ENCODE measurements around the gene GPC6.

Gene GPC6

GRCh38 chr13:94345374-94346195 lies 1119.0 kb downstream of the GPC6 start:
- H3K9me3 ChIP-seq (ENCODE audit: insufficient read depth, low read depth, low read length) = no peaks in the 10 kb centered on the region
- peaks cover 0 to 3% of the 10 kb centered on the region in 2 experiments for H3K4me1 ChIP-seq (ENCODE audit: control insufficient read depth in 1 of 2, insufficient read depth in 2 of 2, low read length in 2 of 2)
- peaks cover 2% of the 10 kb centered on the region for H3K79me1 ChIP-seq (ENCODE audit: low read length)
- H3K4me3 ChIP-seq (ENCODE audit: low read depth, low read length) = no peak overlapping the region
- no peak overlapping the region for H4K91ac ChIP-seq (ENCODE audit: low read depth, low read length)
- H4K12ac ChIP-seq (ENCODE audit: low read depth, low read length) = no peak overlapping the region
- no peaks in the 10 kb centered on the region for H3K79me2 ChIP-seq (ENCODE audit: control insufficient read depth, insufficient read depth, low read length, poor library complexity)
- H3K23ac ChIP-seq (ENCODE audit: low read length) = no peak overlapping the region
- no peaks in the 10 kb centered on the region for H3K36me3 ChIP-seq (ENCODE audit: control insufficient read depth in 1 of 2, insufficient read depth in 2 of 2, low read length in 2 of 2)
- no CpG with 5 or more reads among the region's 8 CpGs for WGBS (ENCODE audit: extremely low coverage, insufficient coverage, insufficient read length)
- no peak overlapping the region for H3K18ac ChIP-seq (ENCODE audit: low read length)
- no peak overlapping the region for H3K27ac ChIP-seq (ENCODE audit: low read depth, low read length)
- DNase-seq = no peak
- H2BK5ac ChIP-seq (ENCODE audit: low read depth, low read length, poor library complexity) = no peak overlapping the region
- H3K4ac ChIP-seq (ENCODE audit: low read depth, low read length) = no peak overlapping the region
- no peak overlapping the region for H2AK5ac ChIP-seq (ENCODE audit: low read length)
- H2BK12ac ChIP-seq (ENCODE audit: low read length) = no peak overlapping the region
- H3K27me3 ChIP-seq (ENCODE audit: insufficient read depth, low read length) = no peaks in the 10 kb centered on the region
- no peak overlapping the region for H3K9ac ChIP-seq (ENCODE audit: low read length)
- no peak overlapping the region for H2BK120ac ChIP-seq (ENCODE audit: insufficient read depth, low read length, poor library complexity)
- no peak overlapping the region for H3K14ac ChIP-seq (ENCODE audit: low read length)
- H4K8ac ChIP-seq (ENCODE audit: low read depth, low read length) = no peak overlapping the region
- no peak overlapping the region for H2AFZ ChIP-seq (ENCODE audit: insufficient read depth, low read length, poor library complexity)
- H3K4me2 ChIP-seq (ENCODE audit: low read length) = no peak overlapping the region

DNA sequence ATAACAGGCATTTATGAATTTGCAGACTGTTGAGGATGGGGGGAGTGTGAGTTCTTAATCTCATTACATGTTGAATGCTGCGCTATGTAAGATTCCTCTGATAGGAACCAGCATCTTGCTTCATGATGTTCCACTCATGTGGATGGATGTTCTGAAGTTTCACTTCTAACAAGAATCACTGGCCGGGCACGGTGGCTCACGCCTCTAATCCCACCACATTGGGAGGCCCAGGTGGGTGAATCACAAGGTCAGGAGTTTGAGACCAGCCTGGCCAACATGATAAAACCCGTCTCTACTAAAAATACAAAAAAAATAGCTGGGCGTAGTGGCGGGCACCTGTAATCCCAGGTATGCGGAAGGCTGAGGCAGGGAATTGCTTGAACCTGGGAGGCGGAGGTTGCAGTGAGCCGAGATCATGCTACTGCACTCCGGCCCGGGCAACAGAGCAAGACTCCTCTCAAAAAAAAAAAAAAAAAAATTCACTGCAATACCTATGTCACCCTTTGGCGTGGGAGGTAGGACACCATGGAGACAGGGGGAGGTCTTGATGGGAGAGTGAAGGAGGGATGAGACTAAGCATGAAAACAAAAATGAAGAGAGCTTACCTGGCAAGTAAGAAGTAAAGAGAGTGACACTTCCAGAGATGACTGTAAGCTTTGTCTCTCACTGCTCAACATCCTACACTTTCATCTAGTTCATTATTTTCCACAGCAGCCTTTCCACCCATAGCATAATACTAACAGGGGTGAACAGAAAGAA lies 1119.8 kb downstream of the GPC6 start:
- Histone ChIP-seq H3K27me3 (ENCODE audit: insufficient read depth, low read length) (no peaks in the 10 kb centered on the region), H3K23ac (ENCODE audit: low read length) (no peak overlapping the region), H2BK12ac (ENCODE audit: low read length) (no peak overlapping the region), H3K14ac (ENCODE audit: low read length) (no peak overlapping the region), H3K36me3 (ENCODE audit: control insufficient read depth in 1 of 2, insufficient read depth in 2 of 2, low read length in 2 of 2) (no peaks in the 10 kb centered on the region), H3K27ac (ENCODE audit: low read depth, low read length) (no peak overlapping the region), H4K8ac (ENCODE audit: low read depth, low read length) (no peak overlapping the region), H3K4me3 (ENCODE audit: low read depth, low read length) (no peak overlapping the region), H3K4ac (ENCODE audit: low read depth, low read length) (no peak overlapping the region), H2AK5ac (ENCODE audit: low read length) (no peak overlapping the region), H3K79me2 (ENCODE audit: control insufficient read depth, insufficient read depth, low read length, poor library complexity) (no peaks in the 10 kb centered on the region), H4K91ac (ENCODE audit: low read depth, low read length) (no peak overlapping the region), H3K4me1 (ENCODE audit: control insufficient read depth in 1 of 2, insufficient read depth in 2 of 2, low read length in 2 of 2) (peaks cover 0 to 5% of the 10 kb centered on the region in 2 experiments), H3K18ac (ENCODE audit: low read length) (no peak overlapping the region), H2BK120ac (ENCODE audit: insufficient read depth, low read length, poor library complexity) (no peak overlapping the region), H2BK5ac (ENCODE audit: low read depth, low read length, poor library complexity) (no peak overlapping the region), H4K12ac (ENCODE audit: low read depth, low read length) (no peak overlapping the region), H3K9ac (ENCODE audit: low read length) (no peak overlapping the region), H2AFZ (ENCODE audit: insufficient read depth, low read length, poor library complexity) (no peak overlapping the region), H3K4me2 (ENCODE audit: low read length) (no peak overlapping the region), H3K9me3 (ENCODE audit: insufficient read depth, low read depth, low read length) (no peaks in the 10 kb centered on the region), H3K79me1 (ENCODE audit: low read length) (peaks cover 4% of the 10 kb centered on the region)
- DNase-seq = no peak
- WGBS (ENCODE audit: extremely low coverage, insufficient coverage, insufficient read length) = no CpG with 5 or more reads among the region's 13 CpGs

DNA sequence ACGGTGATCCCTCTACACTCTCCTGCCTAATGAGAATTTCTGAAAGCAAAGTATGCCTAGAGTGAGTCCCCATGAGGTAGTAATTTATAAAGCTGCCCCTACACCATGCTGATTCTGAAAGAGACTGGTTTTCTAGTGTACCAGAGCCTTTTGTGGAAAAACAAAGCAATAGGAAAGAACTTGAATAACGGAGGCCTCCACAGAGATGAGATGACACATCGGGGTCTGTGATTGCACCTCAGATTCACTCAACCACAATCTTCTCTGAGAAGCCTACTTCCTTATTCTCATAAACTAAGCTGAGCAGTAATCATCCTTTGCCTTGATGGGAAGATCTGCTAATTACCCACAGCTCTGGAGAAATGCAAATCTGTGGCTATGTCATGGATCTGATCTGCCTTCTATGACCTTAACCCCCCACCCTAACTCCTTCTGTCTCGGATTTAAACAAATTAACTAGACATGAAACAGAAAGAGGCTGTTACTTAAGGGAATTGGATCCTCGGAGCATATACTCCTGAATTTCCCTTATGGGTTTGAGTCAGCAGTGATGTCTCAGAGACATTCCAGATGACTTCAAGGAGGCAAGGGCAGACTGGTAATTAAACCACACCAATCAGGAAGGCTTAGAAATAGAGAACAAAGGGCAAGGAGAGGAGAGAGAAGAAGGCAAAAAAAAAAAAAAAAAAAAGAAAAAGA lies 1124.8 kb downstream of the GPC6 start:
- no peak overlapping the region for H3K18ac ChIP-seq (ENCODE audit: low read length)
- no peak overlapping the region for H3K23ac ChIP-seq (ENCODE audit: low read length)
- peaks cover 8% of the 10 kb centered on the region for H3K79me1 ChIP-seq (ENCODE audit: low read length)
- H3K4ac ChIP-seq (ENCODE audit: low read depth, low read length) = no peak overlapping the region
- no peaks in the 10 kb centered on the region for H3K36me3 ChIP-seq (ENCODE audit: control insufficient read depth in 1 of 2, insufficient read depth in 2 of 2, low read length in 2 of 2)
- H3K27ac ChIP-seq (ENCODE audit: low read depth, low read length) = peak overlapping the region; percentile 67
- no peak for DNase-seq
- H4K12ac ChIP-seq (ENCODE audit: low read depth, low read length) = no peak overlapping the region
- no CpG with 5 or more reads among the region's 5 CpGs for WGBS (ENCODE audit: extremely low coverage, insufficient coverage, insufficient read length)
- H4K91ac ChIP-seq (ENCODE audit: low read depth, low read length) = no peak overlapping the region
- no peak overlapping the region for H3K4me2 ChIP-seq (ENCODE audit: low read length)
- H3K79me2 ChIP-seq (ENCODE audit: control insufficient read depth, insufficient read depth, low read length, poor library complexity) = peaks cover 2% of the 10 kb centered on the region
- no peaks in the 10 kb centered on the region for H3K9me3 ChIP-seq (ENCODE audit: insufficient read depth, low read depth, low read length)
- no peak overlapping the region for H3K4me3 ChIP-seq (ENCODE audit: low read depth, low read length)
- H2AFZ ChIP-seq (ENCODE audit: insufficient read depth, low read length, poor library complexity) = no peak overlapping the region
- no peaks in the 10 kb centered on the region for H3K27me3 ChIP-seq (ENCODE audit: insufficient read depth, low read length)
- peaks cover 6 to 8% of the 10 kb centered on the region in 2 experiments for H3K4me1 ChIP-seq (ENCODE audit: control insufficient read depth in 1 of 2, insufficient read depth in 2 of 2, low read length in 2 of 2)
- H2BK5ac ChIP-seq (ENCODE audit: low read depth, low read length, poor library complexity) = peak overlapping the region; percentile 27
- peak overlapping the region; percentile 36 for H2BK120ac ChIP-seq (ENCODE audit: insufficient read depth, low read length, poor library complexity)
- H2AK5ac ChIP-seq (ENCODE audit: low read length) = no peak overlapping the region
- no peak overlapping the region for H2BK12ac ChIP-seq (ENCODE audit: low read length)
- H3K14ac ChIP-seq (ENCODE audit: low read length) = no peak overlapping the region
- no peak overlapping the region for H3K9ac ChIP-seq (ENCODE audit: low read length)
- no peak overlapping the region for H4K8ac ChIP-seq (ENCODE audit: low read depth, low read length)

DNA sequence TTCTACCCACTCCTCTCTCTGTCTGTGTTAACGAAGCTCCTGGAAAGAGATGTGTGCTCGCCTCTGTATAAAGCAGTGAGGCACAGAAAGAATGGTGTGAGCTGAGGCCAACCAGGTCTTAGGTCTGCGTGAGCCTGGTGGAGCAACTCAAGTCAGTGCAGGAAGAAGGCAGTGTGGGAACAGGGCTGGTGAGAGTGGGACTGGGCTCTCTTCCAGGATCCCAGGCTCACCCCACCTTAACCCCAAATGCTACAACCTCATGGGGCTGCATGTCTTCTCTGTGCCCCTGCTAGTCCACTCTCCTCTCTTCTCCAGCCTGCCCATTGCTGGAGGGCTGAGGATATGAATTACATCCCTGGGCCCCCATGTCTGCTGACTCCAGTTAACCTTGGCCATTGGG lies 1125.5 kb downstream of the GPC6 start:
- Histone ChIP-seq H3K23ac (ENCODE audit: low read length) (no peak overlapping the region), H3K79me1 (ENCODE audit: low read length) (peaks cover 8% of the 10 kb centered on the region), H3K9ac (ENCODE audit: low read length) (no peak overlapping the region), H3K4ac (ENCODE audit: low read depth, low read length) (peak overlapping the region; percentile 40), H2AFZ (ENCODE audit: insufficient read depth, low read length, poor library complexity) (no peak overlapping the region), H2BK5ac (ENCODE audit: low read depth, low read length, poor library complexity) (peak overlapping the region; percentile 28), H2AK5ac (ENCODE audit: low read length) (peak overlapping the region; percentile 18), H4K91ac (ENCODE audit: low read depth, low read length) (peak overlapping the region; percentile 84), H2BK12ac (ENCODE audit: low read length) (peak overlapping the region; percentile 9), H3K4me2 (ENCODE audit: low read length) (no peak overlapping the region), H3K4me3 (ENCODE audit: low read depth, low read length) (no peak overlapping the region), H3K9me3 (ENCODE audit: insufficient read depth, low read depth, low read length) (no peaks in the 10 kb centered on the region), H3K36me3 (ENCODE audit: control insufficient read depth in 1 of 2, insufficient read depth in 2 of 2, low read length in 2 of 2) (no peaks in the 10 kb centered on the region), H3K79me2 (ENCODE audit: control insufficient read depth, insufficient read depth, low read length, poor library complexity) (peaks cover 2% of the 10 kb centered on the region), H4K8ac (ENCODE audit: low read depth, low read length) (peak overlapping the region; percentile 44), H3K4me1 (ENCODE audit: control insufficient read depth in 1 of 2, insufficient read depth in 2 of 2, low read length in 2 of 2) (peaks cover 6 to 8% of the 10 kb centered on the region in 2 experiments), H4K12ac (ENCODE audit: low read depth, low read length) (no peak overlapping the region), H3K18ac (ENCODE audit: low read length) (peak overlapping the region; percentile 34), H2BK120ac (ENCODE audit: insufficient read depth, low read length, poor library complexity) (peak overlapping the region; percentile 16), H3K27me3 (ENCODE audit: insufficient read depth, low read length) (no peaks in the 10 kb centered on the region), H3K27ac (ENCODE audit: low read depth, low read length) (peak overlapping the region; percentile 74), H3K14ac (ENCODE audit: low read length) (peak overlapping the region; percentile 16)
- WGBS (ENCODE audit: extremely low coverage, insufficient coverage, insufficient read length) = no CpG with 5 or more reads among the region's 3 CpGs
- DNase-seq = no peak
